Kidney (tissue), 14 donors: ENCODE results near the gene DLGAP1. TPM values are rescaled to one million over a fixed set of nuclear protein-coding genes. Genes with fewer than 3 reads are reported as not detected.
A peak's percentile ranks its signal among the peaks of the same experiment; 100 is the strongest.

Experiments
- DNase-seq, 5 donors: peaks; one replicate each; pipeline ENCODE4 v3.0.0-alpha.2; 2013 to 2020
- FAIRE-seq: peaks from 2 replicates; lab custom pipeline; 2012; peaks lifted over from hg19 to GRCh38; lab: Jason Lieb, UNC
- H3K27ac ChIP-seq, 2 donors: one replicate each; pipeline ENCODE4 v1.7.0; 2013; ENCODE audit warnings: low read depth in 2 of 2, low read length in 2 of 2, inconsistent platforms in 1 of 2
- H3K27me3 ChIP-seq: one replicate; pipeline ENCODE4 v1.7.1; 2013; ENCODE audit warnings: low read length, inconsistent platforms; ENCODE audit not compliant: control insufficient read depth, insufficient read depth
- H3K36me3 ChIP-seq, 3 donors: one replicate each; pipeline versions ENCODE4 v1.7.0 to v1.7.1; 2013; ENCODE audit warnings: low read length in 3 of 3, control low read depth in 1 of 3, inconsistent platforms in 1 of 3; ENCODE audit not compliant: insufficient read depth in 3 of 3, control insufficient read depth in 2 of 3
- H3K4me1 ChIP-seq, 3 donors: one replicate each; pipeline versions ENCODE4 v1.7.0 to v1.7.1; 2013; ENCODE audit warnings: low read length in 3 of 3, inconsistent platforms in 1 of 3, low read depth in 1 of 3; ENCODE audit not compliant: control insufficient read depth in 2 of 3, insufficient read depth in 2 of 3
- H3K4me3 ChIP-seq, 3 donors: one replicate each; pipeline versions ENCODE4 v1.7.0 to v1.8.1; 2013; ENCODE audit warnings: low read length in 3 of 3, control low read depth in 1 of 3, inconsistent platforms in 1 of 3
- H3K9ac ChIP-seq, 3 donors: one replicate each; pipeline versions ENCODE4 v1.7.0 to v1.7.1; 2013; ENCODE audit warnings: low read length in 3 of 3, control low read depth in 1 of 3, inconsistent platforms in 1 of 3
- H3K9me3 ChIP-seq, 3 donors: one replicate each; pipeline versions ENCODE4 v1.7.0 to v1.7.1; 2013; ENCODE audit warnings: low read length in 3 of 3, control low read depth in 1 of 3, inconsistent platforms in 1 of 3; ENCODE audit not compliant: control insufficient read depth in 2 of 3, insufficient read depth in 1 of 3
- intact Hi-C: fragments of 100-400 bp; cut with DNase I; formaldehyde crosslinking; loops from one replicate; pipeline ENCODE4 v1.11.1; 2022
- polyA plus RNA-seq: library from polyadenylated mRNA; stranded (reverse); fragments of 350-450 nt; fragmentation: Illumina TruSeq; extraction: RNeasy Lipid Tissue Mini Kit (QIAGEN cat#74804); gene quantifications from one replicate; pipeline ENCODE4 v1.2.3, GENCODE V29; 2014; ENCODE audit warnings: low read depth, low replicate concordance; ENCODE audit not compliant: insufficient read depth
- total RNA-seq: library from RNA; stranded (reverse); fragmentation: NEBNext Ultra II Directional; extraction: Animal tissue kit (Norgen Biotek cat#: 25700); gene quantifications from one replicate; pipeline ENCODE4 v1.2.1, GENCODE V29; 2021
- TF ChIP-seq, protein P1 (sequence below): IDR thresholded peaks from 3 replicates; pipeline ENCODE4 v1.5.1; 2012; ENCODE audit warnings: mild to moderate bottlenecking, moderate library complexity, borderline replicate concordance; ENCODE audit not compliant: insufficient read depth; ENCODE audit errors: extremely low read depth
- donor health status: control.
- donor health status: control.
- donor health status: control.
- donor health status: control.
- donor health status: control.
- donor health status: DM: yes; HTN: yes; CAD: no.
- donor health status: Normal renal cell carcinoma (clear cell type).

DLGAP1 gene
- total and polyA plus RNA-seq, 2 donors from 2014 or later = 1.2 to 32.8 TPM

DNA sequence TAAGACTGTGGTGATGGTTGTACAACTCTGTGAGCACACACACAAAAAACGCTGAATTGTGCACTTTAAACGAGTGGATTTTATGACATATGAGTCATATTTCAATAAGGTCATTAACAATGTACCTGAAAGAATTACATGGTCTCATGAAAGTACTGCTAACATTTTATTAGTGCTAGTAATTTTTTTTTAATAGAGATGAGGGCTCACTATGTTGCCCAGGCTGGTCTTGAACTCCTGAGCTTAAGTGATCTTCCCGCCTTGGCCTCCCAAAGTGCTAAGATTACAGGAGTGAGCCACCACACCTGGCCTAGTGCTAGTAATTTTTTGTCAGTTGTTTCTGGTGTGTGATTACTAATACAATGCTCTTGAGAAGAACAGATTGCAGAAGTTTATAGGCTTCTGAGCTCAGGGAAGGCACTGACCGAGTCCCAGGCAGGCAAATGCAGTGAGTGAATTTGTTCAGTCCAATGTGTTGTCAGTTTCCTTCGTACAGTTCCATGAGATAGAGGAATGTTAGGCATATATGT lies 828.1 kb downstream of the DLGAP1 start:
- Histone ChIP-seq H3K27me3 (no peaks in the 10 kb centered on the region), H3K27ac (no peak overlapping the region), H3K4me1 (peaks cover 6 to 12% (median 11%) of the 10 kb centered on the region in 3 donors), H3K4me3 (no peak overlapping the region), H3K9ac (no peak overlapping the region), H3K36me3 (no peaks in the 10 kb centered on the region), H3K9me3 (no peaks in the 10 kb centered on the region)
- DNase-seq = no peak
- no peak for FAIRE-seq
- TF ChIP-seq, protein P1, sequence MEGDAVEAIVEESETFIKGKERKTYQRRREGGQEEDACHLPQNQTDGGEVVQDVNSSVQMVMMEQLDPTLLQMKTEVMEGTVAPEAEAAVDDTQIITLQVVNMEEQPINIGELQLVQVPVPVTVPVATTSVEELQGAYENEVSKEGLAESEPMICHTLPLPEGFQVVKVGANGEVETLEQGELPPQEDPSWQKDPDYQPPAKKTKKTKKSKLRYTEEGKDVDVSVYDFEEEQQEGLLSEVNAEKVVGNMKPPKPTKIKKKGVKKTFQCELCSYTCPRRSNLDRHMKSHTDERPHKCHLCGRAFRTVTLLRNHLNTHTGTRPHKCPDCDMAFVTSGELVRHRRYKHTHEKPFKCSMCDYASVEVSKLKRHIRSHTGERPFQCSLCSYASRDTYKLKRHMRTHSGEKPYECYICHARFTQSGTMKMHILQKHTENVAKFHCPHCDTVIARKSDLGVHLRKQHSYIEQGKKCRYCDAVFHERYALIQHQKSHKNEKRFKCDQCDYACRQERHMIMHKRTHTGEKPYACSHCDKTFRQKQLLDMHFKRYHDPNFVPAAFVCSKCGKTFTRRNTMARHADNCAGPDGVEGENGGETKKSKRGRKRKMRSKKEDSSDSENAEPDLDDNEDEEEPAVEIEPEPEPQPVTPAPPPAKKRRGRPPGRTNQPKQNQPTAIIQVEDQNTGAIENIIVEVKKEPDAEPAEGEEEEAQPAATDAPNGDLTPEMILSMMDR = no peak
- intact Hi-C loops = no loop called here

DNA sequence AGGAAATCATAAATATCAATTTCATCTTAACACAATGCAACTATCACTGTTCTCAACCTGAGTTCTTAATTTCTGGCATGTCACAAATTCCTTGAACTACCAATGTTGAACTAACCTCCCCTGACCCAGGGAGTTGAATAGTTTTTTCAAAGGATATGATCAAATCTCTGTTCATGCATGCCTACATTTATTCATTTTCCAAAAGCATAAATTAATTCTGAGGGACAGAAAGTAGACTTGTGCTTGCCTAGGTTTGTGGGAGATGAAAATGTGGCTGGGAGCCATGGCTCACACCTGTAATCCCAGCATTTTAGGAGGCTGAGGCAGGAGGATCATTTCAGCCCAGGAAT lies 829.4 kb downstream of the DLGAP1 start:
- FAIRE-seq = no peak
- no peak overlapping the region for H3K4me3 ChIP-seq
- intact Hi-C loops = no loop called here
- peak in 2 of 5 donors; percentile 17 to 27 for DNase-seq
- H3K27me3 ChIP-seq = no peaks in the 10 kb centered on the region
- H3K9me3 ChIP-seq = no peaks in the 10 kb centered on the region
- H3K27ac ChIP-seq = no peak overlapping the region
- H3K9ac ChIP-seq = no peak overlapping the region
- peaks cover 6 to 12% (median 11%) of the 10 kb centered on the region in 3 donors for H3K4me1 ChIP-seq
- TF ChIP-seq, protein P1 = no peak
- no peaks in the 10 kb centered on the region for H3K36me3 ChIP-seq

DNA sequence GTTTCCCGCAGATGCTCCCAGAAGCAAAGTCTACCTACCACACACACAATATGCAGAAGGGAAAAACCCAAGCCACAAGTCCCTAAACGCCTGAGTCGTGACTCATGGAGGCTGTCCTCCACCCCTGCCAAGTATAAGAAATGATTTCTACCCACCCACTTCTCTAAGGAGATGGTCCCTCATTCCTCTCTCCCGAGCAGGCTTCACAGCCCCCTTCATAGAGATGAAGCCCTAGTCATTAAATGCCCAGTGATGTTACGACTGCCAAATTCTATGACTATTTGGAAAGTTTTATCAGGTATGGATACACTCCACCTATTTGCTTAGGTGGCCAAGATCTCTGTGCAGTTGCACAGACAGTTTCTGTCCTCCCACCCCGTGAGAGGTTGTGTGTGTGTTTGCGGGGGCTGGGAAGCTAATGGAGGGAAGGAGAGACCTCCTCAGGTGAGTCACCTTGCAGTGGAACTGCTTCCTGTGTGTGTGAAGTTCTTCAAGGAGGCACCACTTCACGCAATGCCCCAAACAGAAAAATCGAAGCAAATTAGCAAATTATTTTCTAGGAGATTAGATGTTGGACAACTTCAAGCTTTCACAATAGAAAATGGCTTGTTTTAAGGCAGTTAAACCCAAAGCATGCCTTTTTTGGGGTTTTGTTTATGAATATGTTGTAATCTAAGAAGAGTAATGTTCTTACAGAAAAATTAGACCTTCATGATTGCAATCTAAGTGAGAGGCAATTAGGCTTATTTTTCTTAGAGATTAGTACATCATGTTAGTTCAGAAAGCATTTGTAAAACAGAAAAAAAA lies 830.0 kb downstream of the DLGAP1 start:
- DNase-seq (peak in 2 of 5 donors; percentile 12 to 28), FAIRE-seq (no peak)
- TF ChIP-seq, protein P1 = no peak
- no peaks in the 10 kb centered on the region for H3K36me3 ChIP-seq
- H3K4me1 ChIP-seq = peaks cover 6 to 12% (median 11%) of the 10 kb centered on the region in 3 donors
- H3K4me3 ChIP-seq = no peak overlapping the region
- H3K27me3 ChIP-seq = no peaks in the 10 kb centered on the region
- H3K9ac ChIP-seq = peak overlapping the region in 1 of 3 donors; percentile 10
- intact Hi-C loops = no loop called here
- peak overlapping the region; percentile 93 to 94 for H3K27ac ChIP-seq
- no peaks in the 10 kb centered on the region for H3K9me3 ChIP-seq
